ENCODE measurements around the gene VMP1. TPM values are rescaled to one million over a fixed set of nuclear protein-coding genes. Genes with fewer than 3 reads are reported as not detected.
A peak's percentile ranks its signal among the peaks of the same experiment; 100 is the strongest.

The VMP1 gene
- total RNA-seq, 2 experiments from 2014 or later, result 29.2 to 38.0 TPM

- H3K9me2 ChIP-seq (ENCODE audit: insufficient read depth, low read length), result no peaks in the 10 kb centered on the region
These were observed 125.5 kb downstream of the VMP1 start for GRCh38 chr17:59832883-59833379.

GRCh38 chr17:59837308-59838051, 130.0 kb downstream of the VMP1 start:
- TF ChIP-seq CTCF (conservative IDR thresholded peaks at IDR 0.05; ENCODE audit: low read length) (no peak; the same call in 1 of the 2 replicates), EZH2phosphoT487 (IDR thresholded peaks at IDR 0.05; ENCODE audit: borderline replicate concordance, low read depth, low read length) (no peak)
- Histone ChIP-seq H3K4me3 (ENCODE audit: low read depth, low read length, poor library complexity, severe bottlenecking) (peak overlapping the region; percentile 72), H3K9me3 (ENCODE audit: low read length) (no peaks in the 10 kb centered on the region), H3K36me3 (ENCODE audit: insufficient read depth, low read length) (peaks cover 31% of the 10 kb centered on the region), H3K4me1 (ENCODE audit: insufficient read depth, low read length, poor library complexity, severe bottlenecking) (peaks cover 65% of the 10 kb centered on the region), H3K4me2 (ENCODE audit: low read length) (peak overlapping the region; percentile 78), H2AFZ (ENCODE audit: low read length) (peak overlapping the region; percentile 95), H4K20me1 (ENCODE audit: insufficient read depth, low read length) (no peaks in the 10 kb centered on the region), H3K27ac (ENCODE audit: low read depth, low read length, poor library complexity, severe bottlenecking) (peak overlapping the region; percentile 75), H3K79me2 (ENCODE audit: insufficient read depth, low read depth, low read length) (peaks cover 46% of the 10 kb centered on the region; the same call in 1 of the 2 replicates), H3K9me2 (ENCODE audit: insufficient read depth, low read length) (no peaks in the 10 kb centered on the region)
- TSS peak; percentile 86 for BruUV-seq (replicated peaks)
- ChIA-PET POLR2A (interaction anchor here (0.6 to 1.8 kb wide), 7 partner anchors 8 to 240 kb away, joined by 3 to 9 read pairs (median 4); no protein-coding TSS in a partner anchor), CTCF (ENCODE audit: unreplicated experiment) (interaction anchor here (1.3 kb wide), 1 partner anchor 10 kb away, joined by 5 read pairs; no protein-coding TSS in a partner anchor)
- DNase-seq (ENCODE audit: low spot score), result peak; percentile 91
- intact Hi-C loops (cut with micrococcal nuclease; ENCODE audit: unreplicated experiment), result no loop called here

More at GRCh38 chr17:59832883-59833379, 125.5 kb downstream of the VMP1 start:
- TF ChIP-seq CTCF (conservative IDR thresholded peaks at IDR 0.05; ENCODE audit: low read length) (no peak), EZH2phosphoT487 (IDR thresholded peaks at IDR 0.05; ENCODE audit: borderline replicate concordance, low read depth, low read length) (no peak)
- intact Hi-C loops (cut with micrococcal nuclease; ENCODE audit: unreplicated experiment), result no loop called here
- 0 out of 2 replicates have a peak, but pooled peaks cover 4% of the 10 kb centered on the region for H3K36me3 ChIP-seq (ENCODE audit: insufficient read depth, low read length)
- H2AFZ ChIP-seq (ENCODE audit: low read length), result no peak overlapping the region
- H3K79me2 ChIP-seq (ENCODE audit: insufficient read depth, low read depth, low read length), result peaks cover 28% of the 10 kb centered on the region; the same call in 1 of the 2 replicates
- peak overlapping the region; percentile 67 for H3K4me2 ChIP-seq (ENCODE audit: low read length)
- peak overlapping the region; percentile 79 for H3K27ac ChIP-seq (ENCODE audit: low read depth, low read length, poor library complexity, severe bottlenecking)
- peaks cover 73% of the 10 kb centered on the region for H3K4me1 ChIP-seq (ENCODE audit: insufficient read depth, low read length, poor library complexity, severe bottlenecking)
- DNase-seq (ENCODE audit: low spot score), result no peak
- POLR2A ChIA-PET, result interaction anchor here (0.5 to 1.5 kb wide), 4 partner anchors 35 to 1201 kb away, joined by 3 to 5 read pairs (median 4); no protein-coding TSS in a partner anchor
- H3K4me3 ChIP-seq (ENCODE audit: low read depth, low read length, poor library complexity, severe bottlenecking), result peak overlapping the region; percentile 25
- H4K20me1 ChIP-seq (ENCODE audit: insufficient read depth, low read length), result no peaks in the 10 kb centered on the region
- CTCF ChIA-PET (ENCODE audit: unreplicated experiment), result no interaction called here
- no peaks in the 10 kb centered on the region for H3K9me3 ChIP-seq (ENCODE audit: low read length)
- no TSS peak for BruUV-seq (replicated peaks)

Data from OCI-LY7 (cell line).